K562 (cell line): Measurements from ENCODE around the gene SHF. TPM values are rescaled to one million over a fixed set of nuclear protein-coding genes. Genes with fewer than 3 reads are reported as not detected.
A peak's percentile ranks its signal among the peaks of the same experiment; 100 is the strongest.

Source experiments
- BCOR ChIP-seq: fragments of 450-650 bp; IDR thresholded peaks from 2 replicates; pipeline ENCODE4 v1.6.1; 2016
- CAMTA2 ChIP-seq: fragments of 250-450 bp; sonication (Bioruptor Pico); conservative IDR thresholded peaks from 2 replicates; pipeline ENCODE4 v1.5.1; 2022
- CBX1 ChIP-seq: sonication (generic); IDR thresholded peaks from 2 replicates; pipeline ENCODE4 v1.6.1; 2016; ENCODE audit warnings: antibody characterized with exemption, low read depth, mild to moderate bottlenecking
- CBX3 ChIP-seq, 2 experiments: IDR thresholded peaks; 1 replicate in 1 of 2; 2 replicates in 1 of 2; pipeline ENCODE4 v1.6.1; 2012; ENCODE audit warnings: inconsistent platforms in 2 of 2, low read length in 2 of 2, borderline replicate concordance in 1 of 2, control low read depth in 1 of 2
- DLX4 ChIP-seq: fragments of 250-450 bp; sonication (Bioruptor Pico); IDR thresholded peaks from 2 replicates; pipeline ENCODE4 v1.6.1; 2021; ENCODE audit warnings: mild to moderate bottlenecking
- FOXM1 ChIP-seq, 2 experiments: fragments of 450-650 bp in 1 of 2; sonication (generic) in 1 of 2; formaldehyde crosslinking in 1 of 2; IDR thresholded peaks; 2 replicates each; pipeline versions ENCODE4 v1.6.1 to v1.9.0; 2017 to 2022; ENCODE audit warnings: low read depth in 2 of 2, mild to moderate bottlenecking in 2 of 2, missing genetic modification reagents in 1 of 2, moderate library complexity in 1 of 2
- FOXP1 ChIP-seq: sonication (generic); formaldehyde crosslinking; IDR thresholded peaks from 2 replicates; pipeline ENCODE4 v1.8.0; 2022; ENCODE audit warnings: mild to moderate bottlenecking, missing genetic modification reagents
- KLF16 ChIP-seq: IDR thresholded peaks from 2 replicates; pipeline ENCODE4 v1.6.1; 2016; ENCODE audit warnings: antibody characterized with exemption
- MYNN ChIP-seq, 2 experiments: sonication (generic); formaldehyde crosslinking in 1 of 2; IDR thresholded peaks; 2 replicates each; pipeline versions ENCODE4 v1.5.0 to v1.6.1; 2016 to 2020; ENCODE audit warnings: antibody characterized with exemption in 1 of 2, missing genetic modification reagents in 1 of 2
- NCOA6 ChIP-seq: fragments of 450-650 bp; IDR thresholded peaks from 2 replicates; pipeline ENCODE4 v1.6.1; 2017; ENCODE audit warnings: mild to moderate bottlenecking
- NR2C1 ChIP-seq, 2 experiments: fragments of 450-650 bp; IDR thresholded peaks; 2 replicates each; pipeline ENCODE4 v1.6.1; 2017; ENCODE audit warnings: mild to moderate bottlenecking in 2 of 2, antibody characterized with exemption in 1 of 2, inconsistent platforms in 1 of 2, missing compliant biosample characterization in 1 of 2, missing genetic modification characterization in 1 of 2
- PPARD ChIP-seq: fragments of 250-450 bp; sonication (Bioruptor Pico); IDR thresholded peaks from 2 replicates; pipeline ENCODE4 v1.8.0; 2022; ENCODE audit warnings: inconsistent platforms, mild to moderate bottlenecking, moderate library complexity
- RAD21 ChIP-seq, 2 experiments: fragments of 250-450 bp in 1 of 2; fragments of 450-650 bp in 1 of 2; sonication (Bioruptor Pico) in 1 of 2; formaldehyde crosslinking in 1 of 2; IDR thresholded peaks in 1 of 2; conservative IDR thresholded peaks in 1 of 2; 2 replicates each; pipeline versions ENCODE4 v1.4.0 to v1.8.0; 2020 to 2022; ENCODE audit warnings: mild to moderate bottlenecking in 2 of 2, moderate library complexity in 1 of 2
- RAD51 ChIP-seq: fragments of 450-650 bp; IDR thresholded peaks from 2 replicates; pipeline ENCODE4 v1.7.1; 2016; ENCODE audit warnings: low read depth, mild to moderate bottlenecking, borderline replicate concordance
- SMAD1 ChIP-seq: fragments of 150-350 bp; IDR thresholded peaks from 2 replicates; pipeline ENCODE4 v1.6.1; 2014; ENCODE audit warnings: low read length, low read depth; ENCODE audit not compliant: partially characterized antibody
- XRCC5 ChIP-seq: fragments of 200-400 bp; formaldehyde crosslinking; IDR thresholded peaks from 2 replicates; pipeline ENCODE4 v1.6.1; 2017; ENCODE audit warnings: low read depth, mild to moderate bottlenecking, low read length
- ZNF133 ChIP-seq: fragments of 250-450 bp; sonication (Bioruptor Pico); IDR thresholded peaks from 2 replicates; pipeline ENCODE4 v1.4.0; 2020; ENCODE audit warnings: mild to moderate bottlenecking
- ZNF41 ChIP-seq: fragments of 250-450 bp; sonication (Bioruptor Pico); conservative IDR thresholded peaks from 2 replicates; pipeline ENCODE4 v1.4.0; 2020; ENCODE audit warnings: mild to moderate bottlenecking
- ZNF507 ChIP-seq: conservative IDR thresholded peaks from 2 replicates; pipeline ENCODE4 v1.6.1; 2017; ENCODE audit warnings: missing genetic modification characterization, missing compliant biosample characterization
- ZNF518B ChIP-seq: fragments of 250-450 bp; sonication (Bioruptor Pico); IDR thresholded peaks from 2 replicates; pipeline ENCODE4 v1.5.0; 2021; ENCODE audit warnings: mild to moderate bottlenecking, moderate library complexity
- ZSCAN32 ChIP-seq: fragments of 450-650 bp; formaldehyde crosslinking; IDR thresholded peaks from 2 replicates; pipeline ENCODE4 v1.4.0; 2020; ENCODE audit warnings: mild to moderate bottlenecking, moderate library complexity
- polyA plus RNA-seq, 8 experiments: library from polyadenylated mRNA; depleted of rRNA in 4 of 8; stranded (reverse) in 5 of 8; unstranded in 3 of 8; fragments of >200 nt; fragmentation: Nextera tagmentation in 2 of 8; fragmentation: Illumina TruSeq in 1 of 8; extraction: Ambion mirVana in 2 of 8; extraction: Trizol in 1 of 8; gene quantifications; 2 replicates each; pipeline versions ENCODE4 v1.2.1 to v1.2.3, GENCODE V29; 2011 to 2014; ENCODE audit warnings: inconsistent platforms in 1 of 8, missing spikeins in 1 of 8
- total RNA-seq, 7 experiments: library from RNA; depleted of rRNA in 6 of 7; stranded (reverse); fragments of >200 nt in 6 of 7; fragmentation: Illumina TruSeq in 2 of 7; extraction: Trizol in 2 of 7; gene quantifications; 2 replicates each; pipeline versions ENCODE4 v1.2.1 to v1.2.3, GENCODE V29; 2011 to 2021; ENCODE audit warnings: low replicate concordance in 1 of 7
- TF ChIP-seq, protein P1 (sequence below): fragments of 450-650 bp; formaldehyde crosslinking; IDR thresholded peaks from 2 replicates; pipeline ENCODE4 v1.4.0; 2022; ENCODE audit warnings: missing genetic modification characterization

Gene SHF
- total and polyA plus RNA-seq, 9 of the 15 experiments (the other 6 are each of a cell fraction or from before 2014, with no cell fraction given), result 0.51 to 2.2 (median 0.85) TPM; not detected in 2

- TF ChIP-seq CBX3 (IDR thresholded peaks at IDR 0.05; ENCODE audit: borderline replicate concordance in 1 of 2, low read length in 2 of 2) (no peak), MYNN (IDR thresholded peaks at IDR 0.05) (peak; percentile 55; the same call in 1 of the 2 replicates), MYNN (CRISPR knock-in tag; IDR thresholded peaks at IDR 0.05) (no peak), NCOA6 (no peak), KLF16 (peak; percentile 21; the same call in 1 of the 2 replicates), ZNF518B (CRISPR knock-in tag) (no peak), RAD51 (0 out of 2 replicates have a peak, but pooled peaks have one; percentile 13), DLX4 (no peak), SMAD1 (peak; percentile 55), CBX1 (no peak), RAD21 (CRISPR knock-in tag; conservative IDR thresholded peaks at IDR 0.05 in 1 of 2, IDR thresholded peaks at IDR 0.05 in 1 of 2) (peak in 1 of 2 experiments; percentile 26; a peak in 2 of 4 replicates), CAMTA2 (0 out of 2 replicates have a peak, but pooled peaks have one; percentile 47), PPARD (no peak), BCOR (peak; percentile 31), ZNF133 (no peak), ZNF507 (no peak), FOXM1 (IDR thresholded peaks at IDR 0.05; ENCODE audit: low read depth) (peak; percentile 79), FOXM1 (CRISPR knock-in tag; IDR thresholded peaks at IDR 0.05; ENCODE audit: low read depth) (no peak), XRCC5 (peak; percentile 94), ZSCAN32 (CRISPR knock-in tag) (no peak), NR2C1 (IDR thresholded peaks at IDR 0.05) (0 out of 2 replicates have a peak, but pooled peaks have one; percentile 19), NR2C1 (tag; IDR thresholded peaks at IDR 0.05) (0 out of 2 replicates have a peak, but pooled peaks have one; percentile 42), FOXP1 (CRISPR knock-in tag) (peak; percentile 65; the same call in 1 of the 2 replicates), ZNF41 (CRISPR knock-in tag) (no peak)
- TF ChIP-seq, protein P1, sequence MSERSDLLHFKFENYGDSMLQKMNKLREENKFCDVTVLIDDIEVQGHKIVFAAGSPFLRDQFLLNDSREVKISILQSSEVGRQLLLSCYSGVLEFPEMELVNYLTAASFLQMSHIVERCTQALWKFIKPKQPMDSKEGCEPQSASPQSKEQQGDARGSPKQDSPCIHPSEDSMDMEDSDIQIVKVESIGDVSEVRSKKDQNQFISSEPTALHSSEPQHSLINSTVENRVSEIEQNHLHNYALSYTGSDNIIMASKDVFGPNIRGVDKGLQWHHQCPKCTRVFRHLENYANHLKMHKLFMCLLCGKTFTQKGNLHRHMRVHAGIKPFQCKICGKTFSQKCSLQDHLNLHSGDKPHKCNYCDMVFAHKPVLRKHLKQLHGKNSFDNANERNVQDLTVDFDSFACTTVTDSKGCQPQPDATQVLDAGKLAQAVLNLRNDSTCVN (CRISPR knock-in tag), result no peak
Observed at GRCh38 chr15:45198337-45199135, 10.8 kb upstream of the SHF start (continued).
